Measurements from ENCODE around the gene MYL6.

MYL6 gene

DNA sequence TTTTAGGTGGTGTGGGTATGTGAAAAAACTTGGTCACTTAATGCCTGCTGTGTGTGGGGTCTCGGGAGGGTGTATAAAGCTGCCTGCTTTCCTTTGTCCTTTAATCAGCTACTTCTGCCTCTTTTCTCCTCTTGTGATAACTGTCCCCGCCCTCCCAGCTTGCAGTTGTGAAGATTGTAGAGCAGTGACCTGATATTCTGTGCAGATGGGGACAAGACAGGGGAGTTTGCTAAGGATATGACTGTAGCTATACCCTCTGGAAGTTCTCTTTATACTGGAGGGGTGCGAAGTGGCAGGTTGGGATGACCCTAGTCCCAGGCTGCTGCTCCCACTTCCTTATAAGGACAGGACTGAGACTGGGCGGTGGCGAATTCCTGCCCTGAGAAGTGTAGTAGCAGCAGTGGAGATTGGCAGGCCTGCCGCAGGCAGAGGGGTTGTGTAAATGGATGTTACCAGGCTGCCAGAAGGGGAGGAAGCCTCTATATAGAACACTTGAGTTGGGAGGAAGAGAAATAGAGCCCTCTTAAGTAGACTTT is 835 bp downstream of the MYL6 start:
- no peak for DNase-seq

DNA sequence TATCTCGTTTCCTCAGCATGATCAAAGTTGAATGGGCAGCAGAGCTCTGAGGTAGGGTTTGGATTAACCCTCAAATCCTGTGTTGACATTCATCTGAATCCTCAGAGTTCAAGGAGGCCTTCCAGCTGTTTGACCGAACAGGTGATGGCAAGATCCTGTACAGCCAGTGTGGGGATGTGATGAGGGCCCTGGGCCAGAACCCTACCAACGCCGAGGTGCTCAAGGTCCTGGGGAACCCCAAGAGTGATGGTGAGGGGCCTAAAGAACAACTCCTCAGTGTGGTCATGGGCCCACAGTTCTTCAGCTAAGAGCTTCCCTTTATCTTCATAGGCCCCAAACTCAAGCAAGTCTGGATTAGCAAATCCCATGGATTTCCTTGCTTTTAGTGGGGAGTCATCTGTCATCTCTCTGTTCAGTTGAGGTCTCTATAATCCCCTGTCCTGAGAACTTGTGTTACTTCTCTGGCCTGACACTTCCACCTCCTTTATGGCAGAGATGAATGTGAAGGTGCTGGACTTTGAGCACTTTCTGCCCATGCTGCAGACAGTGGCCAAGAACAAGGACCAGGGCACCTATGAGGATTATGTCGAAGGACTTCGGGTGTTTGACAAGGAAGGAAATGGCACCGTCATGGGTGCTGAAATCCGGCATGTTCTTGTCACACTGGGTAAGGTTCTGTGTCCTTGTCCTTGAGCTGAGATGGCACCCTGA is 1.5 kb downstream of the MYL6 start:
- DNase-seq, result no peak

DNA sequence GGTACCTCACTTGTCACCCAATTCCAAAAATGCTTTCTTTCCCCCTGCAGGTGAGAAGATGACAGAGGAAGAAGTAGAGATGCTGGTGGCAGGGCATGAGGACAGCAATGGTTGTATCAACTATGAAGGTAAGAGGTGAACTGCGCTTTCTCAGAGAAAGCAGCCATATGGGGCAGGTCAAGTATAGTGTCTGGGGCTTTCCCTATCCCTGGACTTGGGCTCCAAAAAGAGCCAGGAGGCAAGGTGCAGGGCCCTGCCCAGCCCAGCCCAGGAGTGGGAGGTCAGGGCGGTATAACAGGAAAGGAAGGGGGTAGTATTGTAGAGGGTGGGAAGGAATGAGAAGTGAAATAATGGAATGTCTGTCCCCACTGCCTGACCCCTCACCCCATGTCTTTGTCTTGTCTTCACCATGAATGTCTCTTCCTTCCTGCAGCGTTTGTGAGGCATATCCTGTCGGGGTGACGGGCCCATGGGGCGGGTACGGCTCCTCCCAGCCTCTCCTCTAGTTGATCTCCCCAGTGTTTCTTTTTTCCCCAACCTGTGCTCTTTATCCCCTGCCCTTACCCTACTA is 2.1 kb downstream of the MYL6 start:
- DNase-seq, result no peak

DNA sequence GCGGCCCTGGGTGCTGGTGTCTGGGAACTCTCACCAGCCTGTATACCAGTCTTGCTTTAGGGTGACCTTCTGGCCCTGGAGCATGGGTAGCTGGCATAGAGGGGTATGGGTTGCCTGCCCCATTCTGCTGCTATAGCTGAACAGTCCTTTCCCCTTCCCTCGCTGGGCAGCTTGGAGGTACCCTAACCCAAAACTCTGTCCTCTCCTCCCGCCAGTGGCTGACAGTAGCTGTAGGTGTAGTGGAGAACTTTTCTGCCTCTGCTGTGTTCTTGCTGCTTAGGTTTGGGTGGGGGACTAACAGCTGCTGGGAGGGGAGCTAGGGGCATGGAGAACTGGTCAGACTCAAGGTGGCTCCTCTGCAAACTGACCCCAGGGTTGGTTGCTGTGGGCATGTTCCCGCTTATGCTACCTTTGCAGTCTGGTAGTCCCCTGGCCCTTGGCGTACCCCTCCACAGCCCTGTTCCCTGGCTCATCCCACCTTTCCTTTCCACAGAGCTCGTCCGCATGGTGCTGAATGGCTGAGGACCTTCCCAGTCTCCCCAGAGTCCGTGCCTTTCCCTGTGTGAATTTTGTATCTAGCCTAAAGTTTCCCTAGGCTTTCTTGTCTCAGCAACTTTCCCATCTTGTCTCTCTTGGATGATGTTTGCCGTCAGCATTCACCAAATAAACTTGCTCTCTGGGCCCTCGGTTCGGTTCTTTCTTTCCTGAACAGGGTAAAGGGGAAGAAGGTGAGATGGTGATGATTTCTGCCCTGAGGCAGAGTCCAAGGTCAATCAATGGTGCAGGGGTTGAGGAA is 2.9 kb downstream of the MYL6 start:
- DNase-seq, result no peak

DNA sequence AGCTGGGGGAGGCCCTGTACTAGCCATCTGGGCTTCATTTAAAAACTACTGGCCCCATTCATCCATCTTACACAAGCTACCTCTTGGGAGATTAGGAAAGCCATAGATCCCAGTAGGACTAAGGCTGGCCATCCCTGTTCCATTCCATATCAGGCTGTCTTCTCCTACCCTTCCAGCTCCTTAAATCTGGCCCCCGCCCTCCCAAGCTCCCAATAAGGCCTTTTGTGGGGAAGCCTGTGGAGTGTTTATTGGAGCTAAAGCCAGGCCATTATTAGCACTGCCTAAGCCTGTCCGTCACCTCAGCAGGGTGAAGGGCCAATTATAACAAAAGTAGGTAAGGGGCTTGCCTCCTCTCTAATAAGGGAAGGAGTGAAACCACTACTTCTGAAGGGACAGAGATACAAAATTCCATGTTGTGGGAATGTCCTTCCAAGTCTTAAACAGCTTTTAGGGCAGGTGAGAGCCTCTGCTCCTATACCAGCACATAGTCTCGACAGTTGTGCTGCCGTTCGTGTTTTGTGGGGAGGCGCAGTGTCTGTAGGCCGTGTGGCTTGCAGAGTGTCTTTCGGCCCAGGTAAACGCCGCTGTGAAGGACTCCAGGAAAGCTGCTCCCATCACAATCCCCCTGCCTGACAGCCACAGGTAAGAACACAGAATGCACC is 3.7 kb downstream of the MYL6 start:
- DNase-seq, result no peak

DNA sequence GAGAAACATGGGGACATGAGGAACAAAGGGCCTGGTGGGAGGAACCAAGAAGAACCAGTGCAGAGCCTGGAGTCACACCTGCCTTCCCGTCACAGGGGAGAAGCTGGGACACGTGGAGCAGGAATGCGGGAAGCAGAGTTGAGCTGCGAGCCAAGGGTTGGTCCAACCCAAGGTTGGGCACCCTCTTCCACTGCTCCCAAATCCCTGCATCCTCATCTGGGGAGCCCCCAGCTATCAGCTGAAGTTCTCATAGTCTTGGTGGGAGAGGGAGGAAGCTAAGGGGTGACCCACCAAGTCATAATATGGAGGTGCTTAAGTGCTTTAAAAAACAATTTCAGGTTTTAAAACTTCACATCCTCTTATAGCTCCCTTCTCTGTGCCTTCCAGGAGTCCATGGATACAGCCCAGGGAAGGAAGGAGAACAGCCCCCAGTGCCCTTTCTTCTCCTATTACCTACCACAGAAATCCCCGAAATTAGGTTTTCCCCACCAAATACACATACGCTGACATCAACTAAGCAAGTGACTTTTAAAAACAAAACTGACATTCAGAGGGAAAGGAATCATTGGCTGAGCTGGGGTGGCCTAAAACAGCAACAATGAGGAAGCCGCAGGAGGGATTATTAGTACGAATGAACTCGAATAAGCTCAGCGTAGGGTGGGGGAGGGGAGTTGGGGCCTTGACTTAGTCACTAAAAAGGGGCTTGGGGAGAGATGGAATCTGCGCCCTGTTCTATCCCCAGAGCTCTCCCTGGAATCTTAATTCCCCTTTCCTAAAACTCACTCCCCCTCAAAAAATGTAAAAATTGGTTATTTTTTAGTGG is 4.5 kb downstream of the MYL6 start:
- no peak for DNase-seq

DNA sequence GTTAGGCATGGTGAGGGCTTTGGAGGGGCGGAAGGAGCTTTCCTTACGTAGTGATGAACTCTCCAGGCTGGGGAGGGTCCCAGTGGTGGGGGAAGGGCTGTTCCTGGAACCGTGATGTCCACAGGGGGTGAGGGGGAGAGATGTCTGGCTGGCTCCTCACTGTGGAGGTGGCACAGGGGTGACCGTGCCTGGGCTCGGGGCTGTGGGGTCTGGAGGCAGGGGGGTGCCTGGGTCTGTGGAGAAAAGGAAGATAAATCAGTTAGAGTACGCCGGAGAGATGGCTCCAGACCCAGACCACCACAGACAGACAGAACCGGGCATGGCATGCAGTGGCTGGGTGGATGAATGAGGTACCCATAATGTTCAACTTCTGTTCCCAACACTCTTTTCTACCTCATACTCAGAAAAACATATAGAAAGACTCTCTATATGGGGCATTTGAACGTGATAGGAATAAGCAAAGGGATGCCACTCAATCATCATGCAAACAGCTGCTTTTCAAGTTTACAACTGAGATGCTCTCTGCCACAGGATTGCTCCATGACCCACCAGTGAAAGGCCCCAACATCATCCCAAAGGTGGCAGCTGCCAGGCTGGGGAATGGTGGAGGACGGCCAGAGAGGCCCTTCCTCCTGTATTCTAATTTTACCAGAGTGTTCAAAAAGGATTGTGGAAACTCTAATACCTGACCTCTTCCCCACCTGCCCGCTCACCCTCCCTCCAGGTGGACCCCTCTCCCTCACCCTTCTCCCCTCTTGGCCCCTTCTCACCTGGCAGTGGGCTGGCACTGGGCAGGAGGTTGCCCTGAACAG is 5.6 kb downstream of the MYL6 start:
- no peak for DNase-seq

DNA sequence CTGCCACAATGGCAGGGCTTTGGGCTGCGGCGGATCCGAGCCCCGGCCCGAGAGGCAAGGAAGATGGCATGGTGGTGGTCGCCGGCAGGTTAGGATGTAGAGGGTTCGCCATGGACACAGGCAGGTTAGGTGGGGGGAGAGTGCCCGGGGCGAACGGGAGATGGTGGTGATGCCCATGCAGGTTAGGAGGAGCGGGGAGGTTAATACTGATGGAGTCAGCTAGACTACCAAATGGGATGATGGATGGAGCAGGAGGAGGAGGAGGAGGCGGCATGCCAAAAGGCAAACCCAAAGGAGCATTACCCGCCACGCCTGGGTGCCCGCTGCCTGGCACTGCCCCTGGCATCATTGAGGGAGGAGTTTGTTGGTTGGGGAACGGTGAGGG is 6.2 kb downstream of the MYL6 start:
- DNase-seq, result no peak

DNA sequence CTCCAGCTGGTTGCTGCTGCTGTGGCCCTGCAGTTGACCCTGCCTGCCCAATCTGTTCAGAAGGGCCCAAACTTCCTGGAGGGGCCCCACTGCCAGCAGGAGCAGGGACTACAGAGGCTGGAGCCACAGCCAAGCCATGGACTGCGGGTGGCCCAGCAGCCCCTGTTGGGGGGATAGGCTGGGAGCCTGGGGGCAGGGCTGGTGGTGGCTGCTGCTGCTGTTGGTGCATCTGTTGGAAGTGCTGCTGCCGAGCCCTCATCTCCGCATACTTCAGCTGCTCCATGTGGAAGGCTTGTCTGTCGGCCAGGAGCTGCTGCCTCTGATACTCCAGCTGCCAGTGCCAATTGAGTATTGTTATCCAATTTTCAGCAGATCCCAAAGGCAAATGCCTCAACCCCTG is 7.2 kb downstream of the MYL6 start:
- DNase-seq, result no peak

DNA sequence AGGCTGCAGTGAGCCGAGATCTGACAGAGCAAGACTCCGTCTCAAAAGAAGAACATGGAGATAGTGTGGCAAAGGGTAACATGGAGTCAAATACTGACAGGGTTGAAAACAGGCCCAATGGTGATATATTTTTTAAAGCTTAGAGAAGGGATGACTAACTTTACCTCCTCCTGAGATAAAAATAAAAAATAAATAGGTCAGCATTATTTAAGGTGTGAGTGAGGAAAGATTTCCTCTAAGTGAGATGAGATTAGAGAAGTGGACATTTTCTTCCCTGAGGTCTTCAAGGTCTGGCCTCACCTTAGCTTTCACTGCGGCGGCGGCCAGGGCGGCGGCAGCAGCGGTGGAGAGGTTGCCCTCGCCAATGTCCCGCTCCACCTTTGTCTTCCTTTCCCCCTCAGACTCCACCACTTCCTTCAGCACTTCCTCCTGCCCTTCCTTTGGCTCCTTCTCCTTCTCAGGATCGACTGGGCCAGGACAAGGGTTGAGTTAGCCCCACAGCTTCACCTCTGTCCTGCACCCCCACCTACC is 11.1 kb downstream of the MYL6 start:
- no peak for DNase-seq

DNA sequence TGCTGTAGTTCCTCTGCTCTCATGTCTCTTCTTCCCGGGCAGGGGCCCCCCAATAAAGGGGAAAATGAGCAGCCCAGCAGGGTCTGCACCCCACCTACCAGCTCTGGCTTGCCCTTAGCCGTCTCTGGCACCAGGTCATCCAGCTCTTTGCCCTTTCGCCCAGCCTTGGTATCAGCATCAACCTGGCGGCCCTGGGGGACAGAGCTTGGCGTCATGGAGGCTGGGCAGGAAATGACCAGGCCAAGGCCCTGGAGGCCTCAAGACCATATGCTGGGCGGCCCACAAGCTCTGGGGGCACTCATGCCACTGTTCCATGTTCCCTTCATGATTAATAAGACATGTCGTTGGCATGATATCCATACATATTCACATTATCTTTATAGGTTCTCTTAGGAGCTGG is 14.7 kb downstream of the MYL6 start:
- no peak for DNase-seq

DNA sequence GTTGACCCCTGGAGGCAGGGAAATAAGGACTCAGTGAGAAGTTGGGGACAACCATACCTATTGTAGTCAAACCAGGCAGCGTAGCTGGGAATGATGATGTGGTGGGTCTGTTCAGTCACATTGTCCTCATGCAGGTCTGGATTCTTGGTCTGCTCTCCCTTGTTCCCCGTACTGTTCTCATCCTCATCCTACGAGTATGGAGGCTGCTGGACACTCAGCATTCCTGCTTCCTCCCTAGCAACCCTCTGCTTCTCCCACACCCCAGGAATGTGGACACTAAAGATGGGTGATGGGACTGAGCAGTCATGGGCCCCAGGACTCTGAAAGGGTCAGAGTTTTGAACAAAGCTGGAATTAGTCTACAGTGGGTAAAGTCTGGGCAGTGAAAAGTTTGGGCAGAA is 20.2 kb downstream of the MYL6 start:
- no peak for DNase-seq

DNA sequence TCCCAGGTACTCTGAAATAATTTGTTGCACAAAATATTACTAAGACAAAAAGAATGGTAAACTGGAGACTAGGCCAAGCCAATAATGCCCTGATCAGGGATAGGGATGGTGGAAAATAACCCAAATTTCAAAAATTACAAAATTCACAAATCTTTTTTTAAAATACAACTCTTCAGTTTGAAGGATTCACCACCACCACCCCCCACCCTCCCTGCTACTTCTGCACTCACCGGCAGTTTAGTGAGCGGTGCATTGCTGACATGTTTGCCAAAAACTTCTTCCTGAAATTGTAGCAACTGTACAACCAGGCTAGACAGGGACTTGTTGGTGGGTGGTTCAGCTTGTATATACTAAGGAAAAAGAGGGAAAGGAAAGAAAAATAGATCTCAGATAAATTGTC is 28.8 kb downstream of the MYL6 start:
- no peak for DNase-seq

DNA sequence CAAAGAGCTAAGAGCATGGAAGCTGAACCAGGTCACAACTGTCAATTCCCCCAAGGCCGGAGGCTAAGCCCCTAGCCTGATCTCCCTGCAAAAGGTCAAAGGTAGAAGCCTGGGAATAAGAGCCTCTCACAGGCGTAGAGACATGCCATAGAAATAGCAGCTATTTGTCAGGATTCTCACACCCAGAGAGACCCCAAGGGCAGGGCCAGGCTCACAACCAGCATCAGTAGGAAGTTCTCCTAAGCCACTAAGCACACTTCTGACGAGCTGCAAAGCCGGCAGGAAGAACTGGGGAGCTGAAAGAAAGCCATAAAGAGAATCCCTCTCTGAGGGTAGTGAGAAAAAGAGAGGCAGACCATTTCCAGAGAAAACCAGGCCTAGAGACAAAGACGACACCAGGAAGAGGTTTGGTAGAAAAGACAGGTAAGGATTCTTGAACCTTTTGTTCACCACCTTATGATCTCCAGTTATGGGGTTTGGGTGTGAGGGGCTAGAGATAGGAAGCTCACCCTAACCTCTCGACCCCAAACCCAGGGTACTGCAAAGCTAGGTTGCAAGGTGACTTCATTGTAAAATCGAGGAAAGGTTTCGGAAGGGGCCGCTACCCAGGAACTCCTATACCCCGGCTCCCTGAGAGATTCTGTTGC is 30.1 kb downstream of the MYL6 start:
- DNase-seq, result no peak

DNA sequence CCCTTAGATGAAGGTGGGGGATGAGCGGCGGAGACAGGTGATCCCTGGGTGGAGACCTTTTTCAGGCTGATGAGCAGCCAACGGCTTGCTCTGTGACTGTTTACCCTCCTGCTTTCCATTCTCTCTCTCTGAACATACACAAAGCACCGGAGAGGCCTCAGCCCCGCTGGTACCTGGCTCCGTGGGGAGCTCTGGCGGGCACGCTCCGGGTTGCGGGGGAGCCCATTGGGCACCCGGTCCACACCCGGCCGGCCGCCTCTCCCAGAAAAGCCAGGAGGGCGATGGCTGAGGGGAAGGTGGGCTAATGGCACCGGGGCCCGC is 30.6 kb downstream of the MYL6 start:
- no peak for DNase-seq

DNA sequence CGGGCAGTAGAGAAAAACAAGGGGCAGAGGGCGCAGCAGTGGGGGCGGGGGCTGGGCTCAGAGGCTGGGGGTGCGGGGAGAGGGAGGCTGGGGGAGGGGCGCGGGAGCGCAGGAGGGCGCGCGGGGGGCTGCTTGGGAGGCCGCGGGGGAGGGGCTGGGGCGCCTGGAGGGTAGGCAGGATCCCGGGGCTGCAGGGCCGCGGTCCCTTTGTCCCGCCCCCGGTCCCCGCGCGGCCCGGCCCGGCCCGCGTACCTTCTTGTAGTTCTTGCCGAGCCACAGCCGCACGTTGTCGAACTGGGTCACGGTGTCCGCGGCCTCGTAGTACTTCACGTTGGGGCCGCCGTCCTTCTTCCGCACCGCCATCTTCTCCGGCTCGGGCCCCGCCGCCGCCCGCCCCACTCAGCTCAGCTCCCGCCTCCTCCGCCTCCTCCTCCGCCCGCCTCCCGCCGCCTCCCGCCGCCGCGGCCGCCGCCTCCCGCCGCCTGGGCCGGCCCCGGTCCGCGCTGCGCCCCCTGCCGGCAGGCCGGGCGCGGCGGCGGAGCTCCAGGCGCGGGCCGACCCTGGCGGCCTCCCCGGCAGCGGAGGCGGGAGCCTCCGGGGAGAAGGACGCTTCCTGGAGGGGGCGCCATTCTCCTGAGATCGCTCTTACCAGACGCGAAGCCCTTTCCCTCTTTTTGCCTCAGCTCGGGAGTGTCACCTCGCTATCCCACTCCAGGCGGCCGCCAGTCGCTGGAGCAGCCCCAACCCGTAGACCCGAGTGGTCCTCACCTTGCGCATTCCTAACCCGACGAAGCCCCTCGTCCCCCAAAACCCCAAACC is 31.1 kb downstream of the MYL6 start, which contains the start of gene SMARCC2:
Gene SMARCC2, minus strand, starts transcription at position 385 of the 819 bp plus-strand sequence. Its CDS starts 22 bp downstream, at position 363.
- peak; percentile 89 for DNase-seq

DNA sequence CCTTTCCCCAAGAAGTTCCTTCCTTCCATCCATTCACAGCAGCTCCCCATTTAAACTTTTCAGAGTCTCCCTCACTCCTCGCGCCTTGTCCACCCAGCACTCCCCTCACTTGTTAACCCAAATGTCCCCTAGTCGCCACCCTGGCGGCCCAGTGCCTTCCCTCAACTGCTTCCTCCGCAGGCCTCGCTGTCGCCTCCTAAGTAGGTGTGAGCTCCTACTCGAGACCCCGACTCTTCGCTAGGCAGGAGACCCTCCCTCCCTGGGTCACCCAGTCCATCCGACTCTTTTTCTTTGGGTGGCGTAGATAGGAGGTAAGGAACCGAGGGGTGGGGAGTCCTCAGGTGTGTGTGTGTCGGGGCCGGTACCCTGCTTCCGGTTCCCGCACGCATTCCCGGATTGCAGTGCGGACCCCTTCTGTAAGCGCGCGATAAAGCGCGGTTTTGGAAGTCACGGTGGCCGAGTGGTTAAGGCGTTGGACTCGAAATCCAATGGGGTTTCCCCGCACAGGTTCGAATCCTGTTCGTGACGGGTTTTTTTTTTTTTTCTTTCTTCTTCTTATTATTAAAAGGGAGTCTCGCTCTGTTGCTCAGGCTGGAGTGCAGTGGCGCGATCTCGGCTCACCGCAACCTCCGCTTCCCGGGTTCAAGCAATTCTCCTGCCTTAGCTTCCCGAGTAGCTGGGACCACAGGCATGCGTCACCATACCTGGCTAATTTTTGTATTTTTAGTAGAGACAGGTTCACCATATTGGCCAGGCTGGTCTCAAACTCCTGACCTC is 31.9 kb downstream of the MYL6 start:
- peak; percentile 83 for DNase-seq

DNA sequence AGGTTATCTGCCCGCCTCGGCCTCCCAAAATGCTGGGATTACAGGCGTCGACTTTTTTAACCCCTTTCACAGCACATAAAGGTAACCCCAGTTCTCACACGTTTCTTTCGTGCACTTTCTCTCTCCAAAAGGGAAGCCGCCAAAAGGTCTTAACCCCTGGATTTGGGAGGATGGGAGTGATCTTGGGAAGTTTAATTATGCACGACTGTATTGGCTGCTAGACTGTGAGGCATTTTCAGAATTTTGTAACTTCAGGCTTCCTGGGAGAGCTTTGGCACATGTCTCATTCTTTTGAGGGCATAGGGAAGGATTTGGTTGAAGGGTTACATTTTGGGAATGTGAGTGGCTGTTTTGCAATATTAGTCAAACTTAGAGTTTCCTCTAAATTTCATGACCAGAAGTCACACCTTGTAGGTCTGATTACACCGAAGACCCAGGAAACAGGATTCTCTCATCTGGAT is 32.6 kb downstream of the MYL6 start:
- DNase-seq, result no peak

DNA sequence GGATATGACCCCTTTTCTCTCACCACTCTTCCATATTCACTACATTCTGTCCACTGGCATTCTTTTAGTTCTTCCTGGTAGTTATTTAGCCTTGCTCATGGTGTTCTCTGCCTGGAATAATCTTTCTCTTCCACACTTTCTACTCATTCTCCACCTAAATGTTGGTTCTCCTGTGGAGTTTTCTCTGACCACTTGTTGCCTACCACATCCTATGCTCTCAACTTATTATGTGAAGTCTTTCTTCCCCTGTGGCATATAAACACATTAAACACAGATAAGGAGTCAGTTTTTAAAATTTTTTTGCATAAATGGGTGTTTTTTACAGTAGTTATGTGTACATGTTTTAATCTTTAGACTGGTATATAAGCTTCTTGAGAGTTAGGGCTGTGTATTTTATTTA is 34.4 kb downstream of the MYL6 start:
- no peak for DNase-seq
